SW480 (cell line): Measurements from ENCODE around the gene AGAP1.
"Not testable (repeated sequence)": the region's sequence is repeated elsewhere in the genome, so short reads cannot be mapped to it uniquely, and the experiment has no call there.

Experiments used
- DNase-seq: peaks from one replicate; pipeline ENCODE4 v3.0.0-alpha.2; 2016; ENCODE audit warnings: low spot score

Gene AGAP1

DNA sequence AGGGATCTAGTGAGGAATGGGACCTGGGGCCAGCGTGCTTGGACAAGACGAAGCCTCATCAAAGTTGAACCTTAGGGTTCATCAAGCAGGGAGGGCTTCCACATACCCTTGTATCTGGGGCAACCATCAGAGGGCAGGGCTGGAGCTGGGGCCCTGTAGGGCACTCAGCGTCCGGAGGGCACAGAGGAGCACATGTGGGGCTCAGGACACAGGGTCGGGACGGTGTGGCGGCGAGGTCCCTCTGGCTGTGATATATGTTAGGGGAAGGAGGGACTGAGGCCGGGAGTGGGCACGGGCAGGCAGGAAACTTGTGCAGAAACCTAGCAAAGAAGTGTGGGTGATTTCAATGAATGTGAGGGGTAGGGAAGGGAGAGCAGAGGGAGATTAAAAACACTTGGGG lies 244.0 kb downstream of the AGAP1 start:
- DNase-seq: no peak

DNA sequence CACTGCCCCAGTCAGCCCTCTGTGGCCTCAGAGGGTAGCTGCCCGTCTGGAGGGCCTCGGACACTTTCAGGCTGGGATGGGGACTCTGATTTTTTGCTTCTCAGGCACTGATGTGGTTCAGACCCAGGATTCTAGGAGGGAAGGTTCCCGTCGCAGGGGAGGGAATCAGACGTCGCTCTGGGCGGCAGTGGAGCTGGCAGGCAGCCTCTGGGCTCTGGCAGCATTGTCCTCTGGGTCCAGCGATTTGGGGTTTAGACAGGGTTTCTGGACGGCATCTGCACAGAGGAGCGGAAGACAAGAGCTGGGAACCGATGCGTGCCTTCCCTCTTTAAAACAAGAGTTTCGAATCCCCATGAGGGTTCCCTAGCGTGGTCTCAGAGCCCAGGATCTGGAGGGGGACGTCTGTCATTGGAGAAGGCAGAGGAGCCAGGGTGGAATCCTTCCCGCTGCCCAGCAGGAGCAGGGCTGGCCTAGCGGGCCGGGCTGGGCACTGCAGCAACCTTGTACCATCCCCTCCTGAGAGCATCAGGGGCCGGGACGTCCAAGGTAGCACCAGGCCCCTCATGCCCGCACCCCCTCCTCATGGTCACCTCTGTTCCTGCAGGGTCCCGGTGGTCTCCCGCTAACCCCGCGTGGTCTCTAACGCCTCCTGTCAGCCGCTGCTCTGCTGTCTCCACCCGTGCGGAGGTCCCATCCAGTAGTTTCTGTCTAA lies 246.0 kb downstream of the AGAP1 start:
- no peak for DNase-seq

DNA sequence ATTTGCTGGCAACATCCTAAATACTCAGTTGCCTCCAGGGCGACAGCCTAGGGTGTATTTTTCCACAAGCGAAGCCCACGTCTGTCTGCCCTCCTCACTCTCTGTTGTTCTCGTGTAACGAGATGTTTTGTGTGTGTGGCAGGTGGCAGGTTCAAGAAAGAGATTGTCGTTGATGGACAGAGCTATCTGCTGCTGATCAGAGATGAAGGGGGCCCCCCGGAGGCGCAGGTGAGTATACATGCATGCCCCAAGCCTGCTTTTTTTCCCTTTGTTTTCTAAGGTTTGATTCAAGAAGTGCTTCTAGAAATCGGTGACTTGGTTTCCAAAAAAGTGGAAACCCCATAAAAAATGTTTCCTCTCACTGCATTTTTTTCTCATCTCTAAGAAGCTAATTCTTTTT lies 247.0 kb downstream of the AGAP1 start:
- DNase-seq: peak; percentile 27

DNA sequence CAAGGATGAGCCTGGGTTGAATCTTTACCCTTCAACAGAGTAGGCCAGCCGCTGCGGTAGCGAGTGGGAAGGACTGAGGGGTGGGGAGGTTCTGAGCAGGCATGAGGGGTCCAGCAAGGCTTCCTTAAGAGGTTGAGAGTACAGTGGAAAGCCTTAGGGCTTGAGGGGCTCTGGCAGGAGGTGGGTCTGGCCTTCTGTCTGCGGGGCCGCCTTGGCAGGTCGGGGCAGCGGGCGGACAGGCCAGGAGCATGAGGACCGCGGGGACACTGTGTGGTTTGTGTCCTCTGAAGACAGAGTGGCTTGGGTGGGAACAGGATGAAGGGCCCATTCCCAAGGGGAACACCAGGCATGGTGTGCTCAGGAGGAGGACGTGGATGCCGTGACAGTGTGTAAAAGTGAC lies 250.3 kb downstream of the AGAP1 start:
- no peak for DNase-seq

DNA sequence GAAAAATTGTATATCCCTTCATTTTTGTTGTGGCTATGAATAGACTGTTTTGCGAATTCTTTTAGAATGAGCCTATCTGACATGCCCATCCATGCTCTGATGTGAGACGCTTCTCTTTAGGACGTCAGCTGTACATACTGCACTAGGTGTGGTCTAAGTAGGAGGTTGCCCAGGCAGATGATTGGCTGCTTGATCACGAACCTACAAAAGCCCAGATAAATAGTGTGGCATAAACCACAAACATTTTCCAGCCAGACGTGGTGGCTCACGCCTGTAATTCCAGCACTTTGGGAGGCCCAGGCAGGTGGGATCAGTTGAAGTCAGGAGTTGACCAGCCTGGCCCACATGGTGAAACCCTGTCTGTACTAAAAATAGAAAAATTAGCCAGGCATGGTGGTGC lies 251.8 kb downstream of the AGAP1 start:
- DNase-seq: no peak

DNA sequence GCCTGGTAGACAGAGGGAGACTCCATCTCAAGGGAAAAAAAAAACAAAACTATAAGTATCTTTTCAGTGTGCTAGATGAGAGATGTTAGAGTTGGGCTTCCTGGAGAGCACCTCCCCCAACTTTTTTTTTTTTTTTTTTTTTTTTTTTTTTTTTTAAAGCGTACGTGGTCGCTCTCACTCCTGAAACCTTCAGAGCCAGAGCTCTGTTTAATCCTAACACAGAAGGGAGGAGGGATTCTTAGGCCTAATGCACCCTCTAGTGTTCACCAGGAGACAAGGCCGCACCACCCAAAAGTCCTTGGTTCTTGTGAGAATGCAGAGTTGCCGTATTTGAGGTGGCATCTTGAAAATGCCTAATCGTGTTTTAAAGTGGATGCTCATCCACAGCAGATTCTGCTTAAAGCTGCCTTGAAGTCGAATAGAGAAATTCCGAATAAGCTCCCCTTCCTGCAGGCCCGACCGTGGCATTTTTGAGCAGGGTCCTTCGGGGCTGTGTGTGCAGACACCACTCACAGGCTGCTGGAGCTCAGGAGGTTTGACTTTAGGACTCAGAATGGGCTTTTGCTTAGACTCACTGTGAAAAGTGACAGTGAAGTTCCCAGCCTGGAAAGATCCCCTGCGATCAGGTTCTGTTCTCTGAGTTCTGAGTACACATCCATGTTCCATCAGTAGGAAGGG lies 252.6 kb downstream of the AGAP1 start:
- DNase-seq: peak; percentile 81

DNA sequence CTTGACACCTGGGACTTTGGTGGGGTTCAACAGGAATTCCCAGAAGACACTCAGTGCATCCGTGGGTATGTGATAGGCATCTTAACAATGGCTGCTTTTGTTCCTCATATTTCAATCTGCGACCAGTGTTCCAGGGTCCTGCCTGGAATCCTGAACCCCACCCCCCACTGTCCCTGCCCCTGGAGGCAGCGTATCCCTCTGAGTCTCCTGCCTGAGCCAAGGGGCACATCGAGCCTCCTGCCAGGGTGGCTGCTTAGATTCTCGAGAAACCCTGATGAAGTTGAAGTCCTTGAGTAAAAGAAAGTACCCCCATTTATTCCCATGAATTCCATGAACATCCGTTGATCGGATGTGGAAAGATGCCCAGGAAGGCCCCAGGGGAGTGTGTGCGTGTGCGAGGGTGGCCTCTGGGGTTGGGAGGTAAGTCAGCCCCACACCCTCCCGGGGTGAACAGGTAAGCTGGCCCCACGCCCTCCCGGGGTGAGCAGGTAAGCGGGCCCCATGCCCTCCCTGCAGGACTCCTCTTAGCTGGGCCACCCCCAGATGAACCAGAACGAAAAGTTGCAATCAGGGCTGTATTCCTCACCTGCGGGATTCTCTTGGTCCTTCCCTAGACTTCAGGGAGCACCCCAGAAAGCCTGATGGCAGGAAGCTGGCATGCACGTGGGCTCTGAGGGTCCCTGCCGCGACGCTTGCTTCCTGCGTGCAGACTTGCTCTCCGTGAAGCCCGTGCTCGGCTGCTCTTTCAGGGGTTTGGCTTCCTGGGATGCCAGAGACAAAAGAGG lies 253.3 kb downstream of the AGAP1 start:
- DNase-seq: no peak

DNA sequence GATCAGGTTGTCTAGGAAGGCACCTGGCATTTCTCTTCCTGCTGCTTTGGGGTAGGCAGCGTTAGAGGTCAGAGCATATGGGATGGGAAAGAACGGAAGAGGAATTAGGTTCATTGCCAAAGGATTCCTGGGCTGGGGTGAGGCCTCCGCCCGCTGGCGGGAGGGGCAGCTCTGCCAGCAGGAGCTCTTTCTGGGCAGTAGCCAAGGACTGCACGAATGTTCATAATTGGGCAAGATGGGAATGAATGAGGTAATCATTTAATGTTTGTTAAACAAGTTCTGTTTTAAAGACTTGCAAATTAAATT lies 253.9 kb downstream of the AGAP1 start:
- DNase-seq: no peak

DNA sequence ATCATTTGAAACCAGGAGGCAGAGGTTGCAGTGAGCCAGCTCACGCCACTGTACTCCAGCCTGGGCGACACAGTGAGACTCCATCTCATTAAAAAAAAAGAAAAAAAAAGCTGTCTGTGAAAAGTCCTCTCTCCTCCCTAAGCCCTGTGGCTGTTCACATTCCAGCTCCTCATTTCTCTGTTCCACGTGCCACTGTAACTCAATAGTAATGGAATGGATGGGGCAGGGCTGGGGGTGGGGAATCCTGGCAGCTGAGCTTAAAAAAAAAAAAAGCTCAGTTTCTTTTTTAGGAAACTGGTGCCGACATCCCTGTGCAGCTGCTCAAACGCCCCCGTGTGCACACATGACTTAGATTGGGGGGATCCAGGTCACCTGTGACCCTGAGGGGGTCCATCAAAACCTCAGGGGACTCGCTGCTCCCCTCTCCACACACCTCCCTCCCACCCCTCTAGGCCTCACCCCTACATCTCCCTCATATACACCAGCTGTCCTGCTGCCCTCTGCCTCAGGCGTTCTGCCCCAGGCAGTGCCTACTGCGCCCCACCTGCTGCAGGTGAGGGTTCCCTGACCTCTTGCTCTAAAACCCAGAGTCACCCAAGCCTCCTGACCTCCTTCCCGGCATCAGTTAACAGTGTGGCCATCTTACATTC lies 255.4 kb downstream of the AGAP1 start:
- DNase-seq: peak; percentile 57

DNA sequence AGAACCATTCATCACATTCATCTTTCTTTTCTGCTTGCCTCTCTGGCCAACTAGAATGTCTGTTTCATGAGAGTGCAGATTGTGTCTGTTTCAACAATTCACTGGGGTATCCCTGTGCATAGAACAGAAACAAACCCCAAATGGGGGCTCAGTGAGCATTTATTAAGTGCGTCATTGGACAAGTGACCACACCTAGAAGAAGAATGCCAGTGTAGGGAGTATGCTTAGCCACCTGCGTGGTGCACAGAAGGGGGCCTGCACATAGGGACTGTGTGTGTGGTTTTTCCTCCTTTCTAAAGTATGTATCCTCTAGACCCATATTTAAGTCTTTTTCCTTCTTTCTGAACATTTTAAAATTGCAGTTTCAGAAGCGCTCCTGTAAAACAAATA lies 255.9 kb downstream of the AGAP1 start:
- DNase-seq: peak; percentile 30

DNA sequence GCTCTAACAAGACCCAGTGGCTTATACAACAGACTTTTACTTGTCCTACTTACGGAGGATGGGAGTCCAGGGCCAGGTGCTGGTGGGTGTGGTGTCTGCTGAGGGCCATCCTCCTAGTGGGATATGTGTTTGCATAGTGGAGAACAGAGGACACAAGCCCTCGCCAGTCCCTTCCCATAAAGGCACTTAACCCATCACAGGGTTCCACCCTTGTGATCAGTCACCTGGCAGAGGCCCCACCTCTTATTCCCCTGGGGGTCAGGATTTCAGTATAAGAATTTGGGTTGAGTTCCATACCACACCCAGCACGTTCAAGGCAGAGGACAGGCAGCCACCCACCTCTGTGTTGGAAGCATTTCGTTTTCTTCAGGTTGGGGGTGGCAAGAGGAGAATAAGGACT lies 259.0 kb downstream of the AGAP1 start:
- DNase-seq: no peak

DNA sequence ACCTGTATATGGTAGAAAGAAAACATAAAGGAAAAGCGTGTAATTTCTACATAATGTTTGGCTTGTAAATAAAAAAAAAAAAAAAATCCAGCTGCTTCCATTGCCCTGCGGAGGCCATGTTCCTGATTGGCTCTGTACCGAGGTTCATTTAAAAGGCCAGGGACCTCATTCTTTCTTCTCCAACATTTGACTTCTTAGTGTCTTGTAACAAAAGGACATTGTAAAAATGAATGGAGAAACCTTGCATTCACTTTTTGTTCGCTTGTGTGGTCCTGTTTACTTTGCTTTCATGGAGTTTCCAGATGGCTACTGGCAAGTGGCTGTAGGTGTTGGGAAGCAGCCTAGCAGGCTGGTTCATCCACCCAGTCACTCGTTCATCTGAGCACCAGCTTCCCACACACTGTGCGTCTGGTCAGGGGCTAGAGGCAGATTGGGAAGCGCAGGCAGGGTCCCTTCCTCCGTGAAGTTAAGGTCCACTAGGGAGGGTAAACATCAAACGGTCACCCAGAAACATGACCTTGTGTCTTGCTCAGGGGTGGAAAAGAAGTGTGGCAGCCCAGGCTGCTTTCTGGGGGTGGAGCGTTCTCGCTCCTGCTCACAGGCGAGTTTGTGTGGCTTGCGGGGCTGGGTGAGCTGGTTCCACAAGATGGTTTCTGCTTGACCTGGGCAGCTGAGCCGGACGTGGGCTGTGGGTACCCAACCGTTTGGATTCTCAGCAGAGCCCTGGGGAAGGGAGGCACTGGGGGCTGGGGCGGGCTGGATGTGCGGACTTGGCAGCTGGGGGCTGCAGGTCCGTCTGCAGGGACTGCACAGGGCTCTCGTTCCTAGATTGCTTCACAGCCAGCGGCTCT lies 260.7 kb downstream of the AGAP1 start:
- DNase-seq: no peak

DNA sequence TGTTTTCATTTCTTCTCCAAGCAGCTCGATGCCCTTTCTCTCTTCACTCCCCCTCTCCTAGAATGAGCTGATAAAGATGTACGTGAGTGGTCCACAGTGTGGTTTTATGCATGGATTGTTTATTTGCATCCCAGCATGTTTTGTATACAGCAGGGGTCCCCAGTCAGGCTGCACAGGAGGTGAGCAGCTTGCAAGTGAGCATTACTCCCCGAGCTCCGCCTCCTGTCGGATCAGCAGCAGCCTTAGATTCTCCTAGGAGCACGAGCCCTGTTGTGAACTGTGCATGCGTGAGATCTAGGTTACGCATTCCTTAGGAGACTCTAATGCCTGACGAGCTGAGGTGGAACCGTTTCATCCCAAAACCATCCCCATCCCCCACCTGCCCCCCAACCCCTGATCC lies 262.6 kb downstream of the AGAP1 start:
- no peak for DNase-seq

DNA sequence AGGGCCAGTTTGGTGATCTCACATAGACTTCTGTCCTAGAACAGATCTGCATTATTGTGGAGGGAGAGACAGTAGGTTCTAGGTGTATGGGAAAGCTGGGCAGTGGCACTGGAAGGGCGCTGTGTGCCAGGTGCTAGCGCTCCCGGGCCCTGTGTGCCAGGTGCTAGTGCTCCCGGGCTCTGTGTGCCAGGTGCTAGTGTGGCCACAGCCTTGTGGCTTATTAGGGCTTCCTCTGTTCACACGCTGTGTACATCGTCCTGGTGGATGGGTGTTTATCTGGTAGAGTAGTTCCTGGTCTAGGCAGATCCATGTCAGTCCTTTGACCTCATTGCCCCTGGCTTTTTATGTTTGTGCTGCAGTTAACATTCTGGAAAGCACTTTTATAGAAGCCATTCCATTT lies 263.4 kb downstream of the AGAP1 start:
- DNase-seq: no peak

DNA sequence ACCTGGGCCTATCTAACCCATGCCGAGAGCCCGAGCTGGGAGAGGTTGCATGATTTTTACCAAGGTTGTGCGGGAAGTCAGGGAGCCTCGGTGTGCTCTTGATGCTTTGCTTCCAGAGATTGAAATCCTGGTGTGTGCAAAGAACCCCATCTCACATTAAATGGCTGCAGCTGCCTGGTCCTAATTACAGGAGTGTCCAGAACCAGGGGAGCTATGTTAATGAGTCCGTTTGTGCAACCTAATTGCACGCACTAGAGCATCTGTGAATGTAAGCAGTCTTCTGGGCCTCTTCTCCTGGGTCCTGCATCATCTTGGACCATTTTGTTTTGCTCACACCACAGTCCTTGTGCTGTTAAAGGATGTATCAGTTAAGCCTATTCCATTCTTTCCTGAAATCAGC lies 263.8 kb downstream of the AGAP1 start:
- DNase-seq: no peak

DNA sequence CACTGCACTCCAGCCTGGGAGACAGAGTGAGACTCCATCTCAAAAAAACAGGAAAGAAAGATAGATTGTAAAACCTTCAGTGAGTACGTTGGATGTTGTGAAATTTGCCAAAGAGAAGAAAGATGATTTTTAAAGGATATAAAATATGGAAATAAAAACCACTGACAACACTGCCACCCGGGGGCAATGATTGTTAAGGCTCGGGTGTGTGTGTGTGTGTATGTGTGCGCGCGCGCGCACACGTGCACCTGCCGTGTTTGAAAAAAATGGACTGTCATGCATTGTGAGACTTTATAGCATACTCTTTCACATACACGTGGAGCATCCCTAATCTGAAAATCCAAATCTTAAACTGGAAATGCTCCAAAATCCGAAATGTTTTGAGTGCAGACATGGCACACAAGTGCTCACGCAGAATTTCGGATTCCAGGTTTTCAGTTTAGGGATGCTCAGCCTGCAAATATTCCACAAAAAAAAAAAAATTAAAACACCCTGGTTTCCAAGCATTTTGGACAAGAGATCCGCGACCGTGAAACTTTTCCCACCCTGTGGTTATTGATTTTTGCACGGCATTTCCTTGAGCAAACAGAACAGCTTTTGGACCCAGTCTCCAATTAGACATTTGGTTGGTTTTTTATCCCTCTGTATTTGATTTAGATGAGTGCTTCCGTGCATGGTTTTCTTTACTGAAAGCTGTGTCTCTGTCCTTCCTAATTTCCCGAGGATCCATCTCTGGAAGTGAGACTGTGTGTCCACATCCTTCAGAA lies 269.2 kb downstream of the AGAP1 start:
- no peak for DNase-seq

DNA sequence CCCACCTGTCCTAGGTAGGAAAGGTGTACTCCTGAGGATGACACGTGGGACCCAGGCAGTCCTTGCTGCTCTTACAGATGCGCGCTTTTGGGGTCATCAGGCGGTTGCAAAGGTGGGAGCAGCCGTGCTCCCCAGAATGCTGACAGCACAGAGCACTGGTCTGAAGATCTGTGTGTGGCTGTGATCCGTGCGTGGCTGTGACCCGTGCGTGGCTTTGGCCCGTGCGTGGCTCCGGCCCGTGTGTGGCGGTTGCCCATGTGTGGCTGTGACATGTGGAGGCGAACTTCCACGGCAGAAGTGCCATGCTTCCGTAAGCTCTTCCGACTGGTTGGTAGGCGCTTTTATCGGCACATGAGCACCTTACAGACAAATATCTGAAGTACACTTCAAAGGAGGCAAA lies 270.0 kb downstream of the AGAP1 start:
- no peak for DNase-seq

DNA sequence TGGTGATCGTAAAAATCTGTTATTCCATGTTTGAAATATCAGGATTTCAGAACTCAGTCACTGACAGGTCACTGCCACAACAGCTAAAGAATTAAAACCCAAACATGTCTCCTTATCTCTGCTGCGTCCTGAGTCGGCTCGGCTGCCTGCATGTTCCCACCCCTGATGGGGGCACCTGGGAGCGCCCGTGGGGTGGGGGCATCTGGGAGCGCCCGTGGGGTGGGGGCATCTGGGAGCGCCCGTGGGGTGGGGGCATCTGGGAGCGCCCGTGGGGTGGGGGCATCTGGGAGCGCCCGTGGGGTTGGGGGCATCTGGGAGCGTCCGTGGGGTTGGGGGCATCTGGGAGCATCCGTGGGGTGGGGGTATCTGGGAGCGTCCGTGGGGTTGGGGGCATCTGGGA lies 270.6 kb downstream of the AGAP1 start:
- not testable (repeated sequence) for DNase-seq

DNA sequence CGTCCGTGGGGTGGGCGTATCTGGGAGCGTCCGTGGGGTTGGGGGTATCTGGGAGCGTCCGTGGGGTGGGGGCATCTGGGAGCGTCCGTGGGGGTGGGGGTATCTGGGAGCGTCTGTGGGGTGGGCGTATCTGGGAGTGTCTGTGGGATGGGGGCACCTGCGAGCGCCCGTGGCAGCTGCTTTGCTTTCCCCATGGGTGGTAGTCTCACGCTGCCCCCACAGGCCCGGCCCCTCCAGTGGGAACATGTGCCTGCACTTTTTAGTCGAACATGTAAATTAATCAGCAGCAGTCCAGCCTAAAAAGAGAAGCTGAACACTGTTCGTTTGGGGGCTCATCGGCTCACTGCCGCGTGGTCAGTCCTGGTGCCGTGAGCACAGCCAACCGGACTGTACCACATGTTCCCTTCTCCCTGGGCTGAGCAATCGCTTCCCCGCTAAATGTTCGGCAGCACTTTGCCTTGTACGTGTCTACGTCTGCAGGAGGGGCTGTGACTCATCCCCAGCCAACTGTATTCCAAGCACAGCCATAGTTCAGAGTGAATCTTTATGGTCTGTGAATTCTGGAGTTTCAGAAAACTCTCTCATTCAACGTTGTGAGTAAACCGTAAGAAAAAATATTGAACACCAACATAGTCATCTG lies 271.5 kb downstream of the AGAP1 start:
- DNase-seq: peak; percentile 70

DNA sequence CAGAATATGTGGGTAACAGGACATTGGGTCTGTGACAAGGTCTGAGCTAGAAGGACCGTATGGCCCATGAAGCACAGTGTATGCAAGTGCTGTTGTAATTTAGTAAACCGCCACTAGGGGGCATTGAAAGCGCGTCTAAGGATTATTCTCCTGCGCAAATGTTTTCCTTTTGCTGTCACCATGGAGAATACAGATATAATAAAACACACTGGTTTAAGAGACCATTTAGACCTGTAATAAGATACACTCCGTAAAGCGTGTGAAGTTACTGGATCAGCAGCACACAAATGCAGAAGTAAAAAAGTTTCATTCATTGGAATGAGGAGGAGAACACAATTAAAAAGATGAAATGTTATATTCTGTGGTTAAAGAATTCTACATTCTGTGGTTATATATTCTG lies 272.4 kb downstream of the AGAP1 start:
- DNase-seq: peak; percentile 68

DNA sequence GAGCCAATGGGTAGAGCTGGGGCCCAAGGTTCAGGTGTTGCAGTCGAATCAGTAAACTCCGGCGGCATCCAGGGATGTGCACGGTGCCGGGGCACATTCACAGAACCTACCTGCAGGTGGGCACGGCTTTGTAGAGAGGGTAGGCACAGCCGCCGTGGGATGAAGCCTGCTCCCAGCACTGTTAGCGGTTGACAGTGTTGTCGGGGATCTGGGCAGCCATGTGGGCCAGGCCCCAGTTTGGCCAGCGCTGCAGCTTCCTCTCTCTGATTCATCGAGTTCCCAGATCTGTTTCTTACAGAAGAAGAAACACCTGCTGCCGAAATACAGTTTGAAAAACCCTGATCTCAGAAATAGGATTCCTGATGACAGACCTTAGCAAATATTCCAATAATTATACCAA lies 274.8 kb downstream of the AGAP1 start:
- no peak for DNase-seq
